Measurements from ENCODE around the gene HOXB3. TPM values are rescaled to one million over a fixed set of nuclear protein-coding genes. Genes with fewer than 3 reads are reported as not detected.

The HOXB3 gene
- total and polyA plus RNA-seq, 2 of the 13 experiments (the other 11 are each of a cell fraction or from before 2014, with no cell fraction given): not detected

GRCh38 chr17:48545022-48545375 is 45.0 kb downstream of the HOXB3 start, which contains the start of gene HOXB2:
Gene HOXB2 (minus strand): TSS chr17:48545109. CDS start chr17:48544911, 198 bp downstream.
- Histone ChIP-seq H3K27ac (ENCODE audit: extremely low read length, insufficient read depth, low read length) (no peak within 1 kb of the TSS), H4K20me1 (ENCODE audit: insufficient read depth, low read length) (no peaks in the 10 kb centered on the region; the same call in 1 of the 2 replicates), H3K27me3 (ENCODE audit: control insufficient read depth in 1 of 2, insufficient read depth in 2 of 2, low read length in 2 of 2) (peaks cover 10 to 97% of the 10 kb centered on the region in 2 experiments), H3K4me2 (ENCODE audit: low read depth, low read length) (no peak within 1 kb of the TSS), H3K4me3 (replicated peaks in 1 of 3; ENCODE audit: insufficient read depth in 1 of 3, low read depth in 2 of 3, low read length in 3 of 3) (no peak within 1 kb of the TSS), H3K79me2 (ENCODE audit: insufficient read depth, low read length) (no peaks in the 10 kb centered on the region), H3K36me3 (replicated peaks in 1 of 2; ENCODE audit: control insufficient read depth in 1 of 2, insufficient read depth in 2 of 2, low read length in 2 of 2) (no peaks in the 10 kb centered on the region), H3K9me3 (ENCODE audit: low read length) (no peaks in the 10 kb centered on the region), H3K9ac (ENCODE audit: insufficient read depth, low read depth, low read length) (no peak within 1 kb of the TSS), H3K4me1 (ENCODE audit: insufficient read depth, low read length) (no peaks in the 10 kb centered on the region), H2AFZ (ENCODE audit: low read length) (no peak within 1 kb of the TSS)
- in situ Hi-C loops (cut with HindIII; ENCODE audit: extremely low pct_ligation_motif_present, low pct_unique_long_range_greater_than_20kb): no loop called here
- ChIA-PET POLR2A (no interaction called here), CTCF (ENCODE audit: low intra/inter-chr PET ratio, low total read pairs) (no interaction called here)
- TF ChIP-seq ZEB1 (IDR thresholded peaks at IDR 0.05; ENCODE audit: insufficient replicate concordance, low read depth): no peak
- no peak for TF ChIP-seq ZNF546 (CRISPR knock-in tag; conservative IDR thresholded peaks at IDR 0.05)
- TF ChIP-seq ARID3A (IDR thresholded peaks at IDR 0.05; ENCODE audit: low read depth, low read length): no peak
- TF ChIP-seq ZFP62 (CRISPR knock-in tag; IDR thresholded peaks at IDR 0.05): no peak
- WGBS (ENCODE audit: low lambda C conversion rate): 52% methylated on average over 12 of the region's 12 CpGs
- intact Hi-C loops (cut with micrococcal nuclease; ENCODE audit: unreplicated experiment): no loop called here
- ATAC-seq (no peak), FAIRE-seq (no peak), DNase-seq (ENCODE audit: low spot score) (no peak)
- no TSS peak for BruUV-seq (replicated peaks)

- ChIA-PET CTCF (ENCODE audit: low intra/inter-chr PET ratio, low total read pairs) (no interaction called here), POLR2A (no interaction called here)
- ATAC-seq (no peak), FAIRE-seq (no peak), DNase-seq (ENCODE audit: low spot score) (no peak)
- Histone ChIP-seq H3K79me2 (ENCODE audit: insufficient read depth, low read length) (no peaks in the 10 kb centered on the region), H3K4me3 (replicated peaks in 1 of 3; ENCODE audit: insufficient read depth in 1 of 3, low read depth in 2 of 3, low read length in 3 of 3) (no peak overlapping the region), H3K4me1 (ENCODE audit: insufficient read depth, low read length) (no peaks in the 10 kb centered on the region), H2AFZ (ENCODE audit: low read length) (no peak overlapping the region), H3K36me3 (replicated peaks in 1 of 2; ENCODE audit: control insufficient read depth in 1 of 2, insufficient read depth in 2 of 2, low read length in 2 of 2) (no peaks in the 10 kb centered on the region), H3K4me2 (ENCODE audit: low read depth, low read length) (no peak overlapping the region), H3K9me3 (ENCODE audit: low read length) (no peaks in the 10 kb centered on the region), H3K9ac (ENCODE audit: insufficient read depth, low read depth, low read length) (no peak overlapping the region), H3K27ac (ENCODE audit: extremely low read length, insufficient read depth, low read length) (no peak overlapping the region), H3K27me3 (ENCODE audit: control insufficient read depth in 1 of 2, insufficient read depth in 2 of 2, low read length in 2 of 2) (peaks cover 8 to 98% of the 10 kb centered on the region in 2 experiments), H4K20me1 (ENCODE audit: insufficient read depth, low read length) (no peaks in the 10 kb centered on the region)
- WGBS (ENCODE audit: low lambda C conversion rate): 47% methylated on average over 38 of the region's 38 CpGs
- TF ChIP-seq KLF6 (CRISPR knock-in tag; IDR thresholded peaks at IDR 0.05) (no peak), TBL1XR1 (IDR thresholded peaks at IDR 0.05; ENCODE audit: borderline replicate concordance, low read length, partially characterized antibody) (no peak), ZMAT3 (CRISPR knock-in tag; conservative IDR thresholded peaks at IDR 0.05) (no peak)
- no TSS peak for BruUV-seq (replicated peaks)
- intact Hi-C loops (cut with micrococcal nuclease; ENCODE audit: unreplicated experiment): no loop called here
- in situ Hi-C loops (cut with HindIII; ENCODE audit: extremely low pct_ligation_motif_present, low pct_unique_long_range_greater_than_20kb): no loop called here
Observed at GRCh38 chr17:48544349-48545021, 45.6 kb downstream of the HOXB3 start.
